Gastroesophageal sphincter (tissue), 3 donors: ENCODE data around the gene SEZ6L.

ENCODE experiments used
- CTCF ChIP-seq, 4 experiments: fragments of 200-600 bp in 2 of 4; fragments of 450-650 bp in 2 of 4; sonication (generic) in 1 of 4; IDR thresholded peaks; one replicate each; pipeline ENCODE4 v1.5.1; 2017 to 2019; ENCODE audit warnings: antibody characterized with exemption in 4 of 4, mild to moderate bottlenecking in 2 of 4, moderate library complexity in 2 of 4
- POLR2A ChIP-seq, 2 donors: fragments of 450-650 bp; IDR thresholded peaks; one replicate each; pipeline ENCODE4 v1.6.1; 2017; ENCODE audit warnings: antibody characterized with exemption in 2 of 2, mild to moderate bottlenecking in 2 of 2, moderate library complexity in 1 of 2

- no peak for TF ChIP-seq CTCF (IDR thresholded peaks at IDR 0.05)
- TF ChIP-seq POLR2A (IDR thresholded peaks at IDR 0.05), result no peak
Measured at GRCh38 chr22:26310616-26311015, 141.4 kb downstream of the SEZ6L start.
